OCI-LY1 (cell line): ENCODE measurements around the gene TMEM42.

ENCODE experiments used
- H2AFZ ChIP-seq: fragments of 200-600 bp; sonication (generic), shearing (Covaris generic); 2 replicates; pipeline ENCODE4 v1.6.0; 2014; ENCODE audit warnings: antibody characterized with exemption, mild to moderate bottlenecking, low read length
- H3F3A ChIP-seq: fragments of 200-600 bp; sonication (generic), shearing (Covaris generic); 2 replicates; pipeline ENCODE4 v1.6.0; 2014; ENCODE audit warnings: mild to moderate bottlenecking, antibody characterized with exemption, low read length, moderate library complexity; ENCODE audit not compliant: insufficient read depth
- H3K27ac ChIP-seq: fragments of 200-600 bp; sonication (generic); 2 replicates; pipeline ENCODE4 v1.5.1; 2014; ENCODE audit warnings: low read length, mixed run types, mild to moderate bottlenecking, low read depth; ENCODE audit not compliant: poor library complexity, severe bottlenecking
- H3K27me3 ChIP-seq: fragments of 200-600 bp; sonication (generic); 2 replicates; pipeline ENCODE4 v1.6.0; 2014; ENCODE audit warnings: antibody characterized with exemption, mild to moderate bottlenecking, low read length, moderate library complexity; ENCODE audit not compliant: insufficient read depth
- H3K36me3 ChIP-seq: fragments of 200-600 bp; sonication (generic); 2 replicates; pipeline ENCODE4 v1.6.1; 2014; ENCODE audit warnings: mild to moderate bottlenecking, antibody characterized with exemption, low read length, moderate library complexity, mixed read lengths; ENCODE audit not compliant: insufficient read depth
- H3K4me1 ChIP-seq: fragments of 200-600 bp; sonication (generic); 2 replicates; pipeline ENCODE4 v1.5.1; 2014; ENCODE audit warnings: mild to moderate bottlenecking, low read length, moderate library complexity; ENCODE audit not compliant: insufficient read depth, severe bottlenecking
- H3K4me2 ChIP-seq: fragments of 200-600 bp; sonication (generic), shearing (Covaris generic); 2 replicates; pipeline ENCODE4 v1.6.1; 2014; ENCODE audit warnings: low read length
- H3K4me3 ChIP-seq: fragments of 200-600 bp; sonication (generic); 2 replicates; pipeline ENCODE4 v1.5.1; 2014; ENCODE audit warnings: low read length, low read depth, mild to moderate bottlenecking, mixed read lengths; ENCODE audit not compliant: poor library complexity, severe bottlenecking
- H3K79me2 ChIP-seq: fragments of 200-600 bp; shearing (Covaris generic); 2 replicates; pipeline ENCODE4 v1.6.1; 2016; ENCODE audit warnings: mixed run types, low read length, mixed read lengths; ENCODE audit not compliant: insufficient read depth
- H3K9ac ChIP-seq: fragments of 200-600 bp; sonication (generic), shearing (Covaris generic); 2 replicates; pipeline ENCODE4 v1.6.1; 2014; ENCODE audit warnings: mild to moderate bottlenecking, low read length, mixed read lengths
- H3K9me2 ChIP-seq: fragments of 200-600 bp; sonication (generic), shearing (Covaris generic); 2 replicates; pipeline ENCODE4 v1.6.1; 2014; ENCODE audit warnings: low read depth, mild to moderate bottlenecking, low read length, mixed read lengths
- H3K9me3 ChIP-seq: fragments of 200-600 bp; shearing (Covaris generic); 2 replicates; pipeline ENCODE4 v1.6.1; 2014; ENCODE audit warnings: low read length, mixed read lengths
- H4K20me1 ChIP-seq: fragments of 200-600 bp; sonication (generic), shearing (Covaris generic); 2 replicates; pipeline ENCODE4 v1.6.0; 2016; ENCODE audit warnings: mild to moderate bottlenecking, low read length; ENCODE audit not compliant: insufficient read depth
- EZH2 ChIP-seq: fragments of 200-600 bp; sonication (generic), shearing (Covaris generic); IDR thresholded peaks from 2 replicates; pipeline ENCODE4 v1.8.0; 2017; ENCODE audit warnings: borderline replicate concordance, mixed run types, mild to moderate bottlenecking, antibody characterized with exemption, low read length, moderate library complexity, mixed read lengths
- TF ChIP-seq, protein P1 (sequence below): fragments of 200-600 bp; sonication (generic), shearing (Covaris generic); IDR thresholded peaks from 2 replicates; pipeline ENCODE4 v1.5.1; 2017; ENCODE audit warnings: mild to moderate bottlenecking, antibody characterized with exemption, low read length, moderate library complexity, mixed read lengths

Gene TMEM42

DNA sequence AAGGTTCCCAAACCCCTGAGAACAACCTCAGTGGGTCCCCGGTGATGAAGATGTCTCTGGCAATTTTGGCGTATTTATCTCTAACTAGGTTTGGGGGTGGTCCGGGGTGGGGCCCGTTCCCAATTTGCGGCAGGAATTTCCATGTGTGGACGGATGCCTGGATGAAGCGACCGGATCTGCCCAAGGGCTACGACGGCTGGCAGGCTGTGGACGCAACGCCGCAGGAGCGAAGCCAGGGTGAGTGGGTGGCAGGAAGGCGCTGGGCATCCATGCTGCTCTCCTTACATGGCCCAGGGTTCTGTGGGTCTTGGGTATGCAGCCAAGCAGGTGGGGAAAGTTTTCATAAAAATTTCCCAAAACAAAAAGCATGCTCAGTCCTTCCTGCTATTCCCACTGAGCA lies 42.0 kb downstream of the TMEM42 start:
- Histone ChIP-seq H3K36me3 (no peaks in the 10 kb centered on the region), H3K4me2 (no peak overlapping the region), H3F3A (no peaks in the 10 kb centered on the region), H3K4me3 (no peak overlapping the region), H3K27me3 (no peaks in the 10 kb centered on the region; the same call in 1 of the 2 replicates), H3K9me2 (no peaks in the 10 kb centered on the region), H3K9ac (no peak overlapping the region), H2AFZ (no peak overlapping the region), H3K79me2 (no peaks in the 10 kb centered on the region), H3K27ac (no peak overlapping the region), H3K4me1 (no peaks in the 10 kb centered on the region), H3K9me3 (no peaks in the 10 kb centered on the region), H4K20me1 (no peaks in the 10 kb centered on the region)
- TF ChIP-seq, protein P1, sequence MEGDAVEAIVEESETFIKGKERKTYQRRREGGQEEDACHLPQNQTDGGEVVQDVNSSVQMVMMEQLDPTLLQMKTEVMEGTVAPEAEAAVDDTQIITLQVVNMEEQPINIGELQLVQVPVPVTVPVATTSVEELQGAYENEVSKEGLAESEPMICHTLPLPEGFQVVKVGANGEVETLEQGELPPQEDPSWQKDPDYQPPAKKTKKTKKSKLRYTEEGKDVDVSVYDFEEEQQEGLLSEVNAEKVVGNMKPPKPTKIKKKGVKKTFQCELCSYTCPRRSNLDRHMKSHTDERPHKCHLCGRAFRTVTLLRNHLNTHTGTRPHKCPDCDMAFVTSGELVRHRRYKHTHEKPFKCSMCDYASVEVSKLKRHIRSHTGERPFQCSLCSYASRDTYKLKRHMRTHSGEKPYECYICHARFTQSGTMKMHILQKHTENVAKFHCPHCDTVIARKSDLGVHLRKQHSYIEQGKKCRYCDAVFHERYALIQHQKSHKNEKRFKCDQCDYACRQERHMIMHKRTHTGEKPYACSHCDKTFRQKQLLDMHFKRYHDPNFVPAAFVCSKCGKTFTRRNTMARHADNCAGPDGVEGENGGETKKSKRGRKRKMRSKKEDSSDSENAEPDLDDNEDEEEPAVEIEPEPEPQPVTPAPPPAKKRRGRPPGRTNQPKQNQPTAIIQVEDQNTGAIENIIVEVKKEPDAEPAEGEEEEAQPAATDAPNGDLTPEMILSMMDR: no peak

DNA sequence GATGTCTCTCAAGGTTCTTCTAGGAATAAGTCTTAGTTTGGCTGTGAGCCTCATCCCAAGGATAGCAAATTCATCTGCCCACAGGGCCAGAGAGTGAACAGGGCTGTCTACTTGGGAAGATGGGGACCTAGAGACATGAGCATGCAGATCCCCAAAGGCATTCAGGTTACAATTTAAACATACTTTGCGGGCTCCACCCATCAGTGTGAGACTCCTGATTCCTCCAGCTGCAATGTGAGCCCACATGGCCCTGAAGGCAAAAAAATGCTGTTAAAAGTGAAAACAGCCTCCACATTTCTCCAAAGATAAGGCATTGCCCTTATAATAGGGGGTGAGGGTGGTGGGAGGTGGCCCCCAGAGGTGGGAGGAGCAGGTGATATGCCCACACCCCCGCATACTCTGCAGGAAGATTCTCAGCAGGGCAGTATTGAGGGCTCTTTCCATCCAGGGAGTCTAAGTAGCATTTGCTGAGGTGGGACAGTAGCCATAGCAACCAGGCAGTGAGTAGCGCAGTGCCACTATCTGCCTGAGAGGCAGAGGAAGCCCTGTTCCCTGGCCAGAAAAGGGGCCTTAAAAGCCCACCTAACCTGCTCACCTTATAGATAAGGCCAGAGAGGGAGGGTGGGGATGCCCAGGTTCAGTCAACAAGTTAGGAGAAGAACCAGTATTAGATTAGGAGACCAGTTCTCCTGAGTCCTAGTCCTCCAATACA lies 43.9 kb downstream of the TMEM42 start:
- Histone ChIP-seq H3K9ac (no peak overlapping the region), H4K20me1 (no peaks in the 10 kb centered on the region), H3K4me3 (no peak overlapping the region), H2AFZ (no peak overlapping the region), H3K4me1 (no peaks in the 10 kb centered on the region), H3F3A (no peaks in the 10 kb centered on the region), H3K27ac (no peak overlapping the region), H3K27me3 (no peaks in the 10 kb centered on the region; the same call in 1 of the 2 replicates), H3K9me2 (no peaks in the 10 kb centered on the region), H3K4me2 (no peak overlapping the region), H3K36me3 (no peaks in the 10 kb centered on the region), H3K79me2 (no peaks in the 10 kb centered on the region), H3K9me3 (no peaks in the 10 kb centered on the region; the same call in 1 of the 2 replicates)
- no peak for TF ChIP-seq EZH2
- TF ChIP-seq, protein P1: no peak

DNA sequence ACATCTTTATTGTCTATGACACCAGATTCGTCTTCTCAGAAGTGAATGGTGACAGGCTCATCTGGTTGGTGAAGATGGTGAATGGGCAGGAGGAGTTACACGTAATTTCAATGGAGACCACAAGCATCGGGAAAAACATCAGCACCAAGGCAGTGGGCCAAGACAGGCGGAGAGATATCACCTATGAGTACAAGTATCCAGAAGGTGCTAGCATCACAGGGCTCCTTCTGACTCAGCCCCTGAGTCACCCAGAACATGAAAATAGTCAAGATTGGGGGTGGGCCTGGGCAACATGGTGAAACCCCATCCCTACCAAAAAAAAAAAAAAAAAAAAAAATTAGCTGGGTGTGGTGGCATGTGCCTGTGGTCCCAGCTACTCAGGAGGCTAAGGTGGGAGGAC lies 45.3 kb downstream of the TMEM42 start:
- H3K9me3 ChIP-seq: no peaks in the 10 kb centered on the region; the same call in 1 of the 2 replicates
- no peaks in the 10 kb centered on the region for H3F3A ChIP-seq
- H3K36me3 ChIP-seq: no peaks in the 10 kb centered on the region
- H3K4me3 ChIP-seq: no peak overlapping the region
- no peak overlapping the region for H3K4me2 ChIP-seq
- no peaks in the 10 kb centered on the region for H3K79me2 ChIP-seq
- TF ChIP-seq, protein P1: no peak
- TF ChIP-seq EZH2: no peak
- no peaks in the 10 kb centered on the region for H3K9me2 ChIP-seq
- H3K9ac ChIP-seq: no peak overlapping the region
- no peak overlapping the region for H3K27ac ChIP-seq
- H4K20me1 ChIP-seq: no peaks in the 10 kb centered on the region
- H2AFZ ChIP-seq: no peak overlapping the region
- H3K4me1 ChIP-seq: no peaks in the 10 kb centered on the region
- H3K27me3 ChIP-seq: no peaks in the 10 kb centered on the region; the same call in 1 of the 2 replicates
